ENCODE data around the gene MAN2A2. TPM values are rescaled to one million over a fixed set of nuclear protein-coding genes. Genes with fewer than 3 reads are reported as not detected.

The MAN2A2 gene
- total RNA-seq, 4 donors from 2014 or later: 27.0 to 80.9 (median 31.7) TPM

DNA sequence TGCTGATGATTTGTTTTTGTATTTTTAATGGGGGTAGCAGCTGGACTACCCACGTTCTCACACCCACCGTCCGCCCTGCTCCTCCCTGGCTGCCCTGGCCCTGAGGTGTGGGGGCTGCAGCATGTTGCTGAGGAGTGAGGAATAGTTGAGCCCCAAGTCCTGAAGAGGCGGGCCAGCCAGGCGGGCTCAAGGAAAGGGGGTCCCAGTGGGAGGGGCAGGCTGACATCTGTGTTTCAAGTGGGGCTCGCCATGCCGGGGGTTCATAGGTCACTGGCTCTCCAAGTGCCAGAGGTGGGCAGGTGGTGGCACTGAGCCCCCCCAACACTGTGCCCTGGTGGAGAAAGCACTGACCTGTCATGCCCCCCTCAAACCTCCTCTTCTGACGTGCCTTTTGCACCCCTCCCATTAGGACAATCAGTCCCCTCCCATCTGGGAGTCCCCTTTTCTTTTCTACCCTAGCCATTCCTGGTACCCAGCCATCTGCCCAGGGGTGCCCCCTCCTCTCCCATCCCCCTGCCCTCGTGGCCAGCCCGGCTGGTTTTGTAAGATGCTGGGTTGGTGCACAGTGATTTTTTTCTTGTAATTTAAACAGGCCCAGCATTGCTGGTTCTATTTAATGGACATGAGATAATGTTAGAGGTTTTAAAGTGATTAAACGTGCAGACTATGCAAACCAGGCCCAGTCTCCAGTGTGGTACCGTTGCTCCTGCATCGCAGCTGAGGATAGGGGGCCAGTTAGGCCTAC, 20.1 kb upstream of the MAN2A2 start:
- no peak for TF ChIP-seq POLR2AphosphoS5 (IDR thresholded peaks at IDR 0.05)
- no peak for TF ChIP-seq EP300 (IDR thresholded peaks at IDR 0.05)
- TF ChIP-seq, protein P1, sequence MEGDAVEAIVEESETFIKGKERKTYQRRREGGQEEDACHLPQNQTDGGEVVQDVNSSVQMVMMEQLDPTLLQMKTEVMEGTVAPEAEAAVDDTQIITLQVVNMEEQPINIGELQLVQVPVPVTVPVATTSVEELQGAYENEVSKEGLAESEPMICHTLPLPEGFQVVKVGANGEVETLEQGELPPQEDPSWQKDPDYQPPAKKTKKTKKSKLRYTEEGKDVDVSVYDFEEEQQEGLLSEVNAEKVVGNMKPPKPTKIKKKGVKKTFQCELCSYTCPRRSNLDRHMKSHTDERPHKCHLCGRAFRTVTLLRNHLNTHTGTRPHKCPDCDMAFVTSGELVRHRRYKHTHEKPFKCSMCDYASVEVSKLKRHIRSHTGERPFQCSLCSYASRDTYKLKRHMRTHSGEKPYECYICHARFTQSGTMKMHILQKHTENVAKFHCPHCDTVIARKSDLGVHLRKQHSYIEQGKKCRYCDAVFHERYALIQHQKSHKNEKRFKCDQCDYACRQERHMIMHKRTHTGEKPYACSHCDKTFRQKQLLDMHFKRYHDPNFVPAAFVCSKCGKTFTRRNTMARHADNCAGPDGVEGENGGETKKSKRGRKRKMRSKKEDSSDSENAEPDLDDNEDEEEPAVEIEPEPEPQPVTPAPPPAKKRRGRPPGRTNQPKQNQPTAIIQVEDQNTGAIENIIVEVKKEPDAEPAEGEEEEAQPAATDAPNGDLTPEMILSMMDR (IDR thresholded peaks at IDR 0.05): no peak
- no peak for TF ChIP-seq POLR2A (IDR thresholded peaks at IDR 0.05; ENCODE audit: low read depth)
- H3K27ac ChIP-seq (replicated peaks in 1 of 4): peak overlapping the region; percentile 90 to 93 (median 92)
- 77% methylated on average over 9 of the region's 13 CpGs for WGBS
- DNase-seq (ENCODE audit: extremely low spot score): no peak
- H3K9me3 ChIP-seq: no peaks in the 10 kb centered on the region
- intact Hi-C loops (cut with DNase I): no loop called here
- no peak overlapping the region for H3K4me3 ChIP-seq
- no peaks in the 10 kb centered on the region for H3K27me3 ChIP-seq
- H3K4me1 ChIP-seq: peaks cover 32 to 50% (median 48%) of the 10 kb centered on the region in 4 donors
- peaks cover 35 to 63% (median 59%) of the 10 kb centered on the region in 4 donors for H3K36me3 ChIP-seq

DNA sequence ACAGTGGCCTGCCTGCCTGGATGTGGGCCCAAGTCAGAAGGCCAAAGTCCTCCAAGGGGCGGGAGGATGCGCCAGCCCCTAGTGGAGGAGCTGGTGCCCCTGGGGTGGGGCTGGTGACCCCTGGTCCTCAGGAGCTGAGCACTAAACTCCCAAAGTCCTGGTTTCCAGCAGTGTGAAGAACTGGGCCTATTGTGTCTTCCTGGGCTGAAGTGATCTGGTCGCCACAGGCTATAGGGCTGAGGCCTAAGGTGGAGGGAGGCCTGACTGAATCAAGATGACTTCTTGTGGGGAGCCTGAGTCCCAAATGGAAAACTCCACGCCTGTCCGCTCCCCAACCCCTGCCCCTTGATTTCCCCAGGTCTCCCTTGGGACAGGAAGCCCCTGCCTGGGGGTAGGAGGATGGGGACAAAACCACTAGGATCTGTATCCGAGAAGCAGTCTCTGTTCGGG, 19.6 kb upstream of the MAN2A2 start:
- Histone ChIP-seq H3K27me3 (no peaks in the 10 kb centered on the region), H3K9me3 (no peaks in the 10 kb centered on the region), H3K27ac (replicated peaks in 1 of 4) (peak overlapping the region; percentile 90 to 93 (median 92)), H3K4me1 (peaks cover 32 to 50% (median 48%) of the 10 kb centered on the region in 4 donors), H3K4me3 (peak overlapping the region; percentile 59 to 71 (median 64)), H3K36me3 (peaks cover 33 to 59% (median 54%) of the 10 kb centered on the region in 4 donors)
- WGBS: 0% methylated on average over 2 of the region's 7 CpGs
- no peak for DNase-seq (ENCODE audit: extremely low spot score)
- intact Hi-C loops (cut with DNase I): no loop called here
- TF ChIP-seq POLR2A (IDR thresholded peaks at IDR 0.05; ENCODE audit: low read depth) (no peak), POLR2AphosphoS5 (IDR thresholded peaks at IDR 0.05) (no peak), EP300 (IDR thresholded peaks at IDR 0.05) (no peak)
- TF ChIP-seq, protein P1 (IDR thresholded peaks at IDR 0.05): no peak

DNA sequence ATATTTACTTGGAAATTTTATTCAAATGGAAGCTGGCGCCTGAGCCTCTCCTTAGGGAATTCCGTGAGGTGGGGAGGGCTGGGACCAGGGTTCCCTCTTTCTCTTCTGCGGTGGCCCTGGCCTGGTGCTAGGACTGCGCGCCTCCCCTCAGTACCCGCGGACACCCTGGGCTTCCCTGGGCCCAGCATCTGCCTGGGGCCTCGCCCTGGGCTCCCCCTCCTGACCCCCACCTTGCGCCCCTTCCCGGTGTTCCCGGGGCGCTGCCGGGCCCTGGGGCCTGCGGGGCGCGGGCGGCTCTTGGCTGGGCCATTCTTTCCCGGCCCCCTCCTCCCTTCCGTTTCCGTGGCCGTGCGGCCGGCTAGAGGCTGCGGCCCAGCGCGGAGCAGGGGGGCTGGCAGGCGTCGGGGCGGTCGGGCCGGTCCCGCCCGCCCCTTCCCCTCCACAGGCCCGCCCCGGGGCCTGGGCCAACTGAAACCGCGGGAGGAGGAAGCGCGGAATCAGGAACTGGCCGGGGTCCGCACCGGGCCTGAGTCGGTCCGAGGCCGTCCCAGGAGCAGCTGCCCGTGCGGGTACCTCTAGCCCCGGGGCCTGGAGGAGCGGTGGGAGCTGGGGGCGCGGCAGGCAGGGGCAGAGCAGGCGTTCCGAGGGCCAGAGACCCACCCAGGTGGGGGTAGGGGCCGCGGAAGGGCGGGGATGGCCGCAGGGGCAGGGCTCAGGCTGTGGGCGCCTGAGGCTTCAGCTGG, 19.0 kb upstream of the MAN2A2 start, which contains the start of gene FES:
TSS of gene FES (plus strand) at position 529 of the 743 bp plus-strand sequence. CDS start 542 bp downstream, outside the sequence.
- 3% methylated on average over 9 of the region's 58 CpGs for WGBS
- H3K36me3 ChIP-seq: peaks cover 32 to 59% (median 53%) of the 10 kb centered on the region in 4 donors

DNA sequence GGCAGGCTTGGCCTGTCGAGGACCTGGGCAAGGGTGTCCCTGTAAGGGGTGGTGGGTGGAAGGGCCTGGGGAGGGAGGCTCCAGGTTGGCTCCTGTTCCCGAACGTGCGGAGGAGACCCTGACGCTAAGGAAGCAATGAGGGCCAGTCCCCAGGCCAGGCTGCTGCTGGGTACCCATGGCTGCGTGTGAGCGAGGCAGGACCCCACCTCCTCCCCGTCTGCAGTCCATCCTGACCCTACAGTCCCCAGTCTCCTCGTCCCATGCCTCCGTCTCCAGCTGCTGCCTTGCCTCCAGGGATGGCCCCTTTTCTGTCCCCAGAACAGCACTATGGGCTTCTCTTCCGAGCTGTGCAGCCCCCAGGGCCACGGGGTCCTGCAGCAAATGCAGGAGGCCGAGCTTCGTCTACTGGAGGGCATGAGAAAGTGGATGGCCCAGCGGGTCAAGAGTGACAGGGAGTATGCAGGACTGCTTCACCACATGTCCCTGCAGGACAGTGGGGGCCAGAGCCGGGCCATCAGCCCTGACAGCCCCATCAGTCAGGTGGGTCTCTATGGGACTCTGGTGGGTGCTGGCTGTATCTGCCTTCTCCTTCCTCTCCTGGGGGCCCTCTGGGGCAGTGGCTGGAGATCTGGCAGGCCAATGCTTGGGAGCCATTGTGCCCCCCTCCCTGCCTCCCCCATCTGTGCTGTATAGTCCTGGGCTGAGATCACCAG, 18.2 kb upstream of the MAN2A2 start:
- 25% methylated on average over 4 of the region's 16 CpGs for WGBS
- H3K9me3 ChIP-seq: no peaks in the 10 kb centered on the region
- peak overlapping the region; percentile 90 to 93 (median 92) for H3K27ac ChIP-seq (replicated peaks in 1 of 4)
- DNase-seq (ENCODE audit: extremely low spot score): no peak
- peaks cover 26 to 59% (median 53%) of the 10 kb centered on the region in 4 donors for H3K36me3 ChIP-seq
- peaks cover 32 to 50% (median 48%) of the 10 kb centered on the region in 4 donors for H3K4me1 ChIP-seq
- intact Hi-C loops (cut with DNase I): no loop called here
- TF ChIP-seq, protein P1 (IDR thresholded peaks at IDR 0.05): no peak
- TF ChIP-seq POLR2AphosphoS5 (IDR thresholded peaks at IDR 0.05) (no peak), EP300 (IDR thresholded peaks at IDR 0.05) (no peak), POLR2A (IDR thresholded peaks at IDR 0.05; ENCODE audit: low read depth) (no peak)
- H3K4me3 ChIP-seq: peak overlapping the region; percentile 59 to 71 (median 64)
- no peaks in the 10 kb centered on the region for H3K27me3 ChIP-seq

More for the DNA sequence above, 19.0 kb upstream of the MAN2A2 start, which contains the start of gene FES:
- no peaks in the 10 kb centered on the region for H3K9me3 ChIP-seq
- intact Hi-C loops (cut with DNase I): no loop called here
- peak within 1 kb of the TSS; percentile 59 to 71 (median 64) for H3K4me3 ChIP-seq
- no peak for TF ChIP-seq EP300 (IDR thresholded peaks at IDR 0.05)
- peak; percentile 17 for TF ChIP-seq POLR2A (IDR thresholded peaks at IDR 0.05; ENCODE audit: low read depth)
- TF ChIP-seq, protein P1 (IDR thresholded peaks at IDR 0.05): peak in 1 of 3 experiments; percentile 8
- TF ChIP-seq POLR2AphosphoS5 (IDR thresholded peaks at IDR 0.05): peak; percentile 61 to 67
- H3K4me1 ChIP-seq: peaks cover 32 to 50% (median 48%) of the 10 kb centered on the region in 4 donors
- H3K27ac ChIP-seq (replicated peaks in 1 of 4): peak within 1 kb of the TSS; percentile 90 to 93 (median 92)
- DNase-seq (ENCODE audit: extremely low spot score): no peak
- no peaks in the 10 kb centered on the region for H3K27me3 ChIP-seq

Data from esophagus muscularis mucosa (tissue), 4 donors.